MV-4-11 (cell line): Measurements from ENCODE around the gene DNM2.

Experiments used
- DNase-seq: peaks from one replicate; lab custom pipeline; 2025; lab: John Stamatoyannopoulos, UW

DNM2 gene

DNA sequence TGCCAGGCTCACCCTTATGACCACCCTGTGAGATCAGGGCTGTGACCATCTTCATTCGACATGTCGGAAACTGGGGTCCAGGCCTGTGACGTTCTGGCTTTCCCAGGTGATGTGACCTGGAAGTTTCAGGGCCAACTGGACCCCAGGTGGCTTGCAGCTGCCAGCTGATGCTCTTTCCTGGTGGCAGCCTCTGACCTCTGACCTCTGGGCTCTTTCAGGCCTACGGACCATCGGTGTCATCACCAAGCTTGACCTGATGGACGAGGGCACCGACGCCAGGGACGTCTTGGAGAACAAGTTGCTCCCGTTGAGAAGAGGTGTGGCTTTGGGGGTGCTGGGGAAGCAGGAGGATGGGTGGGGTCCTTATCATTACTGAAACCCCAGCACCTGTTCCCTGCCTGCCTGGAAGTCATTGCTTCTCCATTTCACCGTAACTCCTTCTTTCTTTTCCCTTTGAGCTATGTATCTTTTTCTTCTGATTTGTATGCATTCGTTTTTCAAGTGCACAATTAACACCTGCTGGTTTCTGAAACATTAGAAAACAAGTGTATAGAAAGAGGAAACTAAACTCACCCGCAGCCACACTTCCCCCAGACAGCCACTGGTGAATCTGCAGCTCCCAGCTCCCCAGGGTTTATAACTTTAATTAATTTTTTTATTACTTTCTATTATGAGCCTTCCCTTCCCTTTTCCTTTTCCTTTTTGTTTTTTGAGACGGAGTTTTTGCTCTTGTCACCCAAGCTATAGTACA is 59.2 kb downstream of the DNM2 start:
- DNase-seq = peak; percentile 76

DNA sequence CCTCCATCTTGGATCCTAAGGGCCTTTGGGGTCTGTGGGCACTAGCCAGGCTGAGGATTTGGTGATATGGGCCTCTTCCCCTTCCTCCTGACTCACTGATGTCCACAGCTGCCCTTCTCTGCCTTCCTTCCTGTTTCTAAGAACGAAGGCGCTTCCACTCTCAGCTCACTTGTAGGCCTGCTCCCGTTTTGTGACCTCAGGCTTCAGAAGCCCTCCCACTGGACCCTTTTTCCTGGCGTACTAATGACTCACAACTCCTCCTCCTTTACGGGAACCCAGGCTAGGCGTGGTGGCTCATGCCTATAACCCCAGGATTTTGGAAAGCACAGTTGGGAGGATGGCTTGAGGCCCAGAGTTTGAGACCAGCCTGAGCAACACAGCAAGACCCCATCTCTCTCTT is 62.5 kb downstream of the DNM2 start:
- peak; percentile 98 for DNase-seq

- no peak for DNase-seq
Measured at GRCh38 chr19:10782795-10783194, 64.9 kb downstream of the DNM2 start.

GRCh38 chr19:10784257-10784656 is 66.4 kb downstream of the DNM2 start:
- peak; percentile 94 for DNase-seq

DNA sequence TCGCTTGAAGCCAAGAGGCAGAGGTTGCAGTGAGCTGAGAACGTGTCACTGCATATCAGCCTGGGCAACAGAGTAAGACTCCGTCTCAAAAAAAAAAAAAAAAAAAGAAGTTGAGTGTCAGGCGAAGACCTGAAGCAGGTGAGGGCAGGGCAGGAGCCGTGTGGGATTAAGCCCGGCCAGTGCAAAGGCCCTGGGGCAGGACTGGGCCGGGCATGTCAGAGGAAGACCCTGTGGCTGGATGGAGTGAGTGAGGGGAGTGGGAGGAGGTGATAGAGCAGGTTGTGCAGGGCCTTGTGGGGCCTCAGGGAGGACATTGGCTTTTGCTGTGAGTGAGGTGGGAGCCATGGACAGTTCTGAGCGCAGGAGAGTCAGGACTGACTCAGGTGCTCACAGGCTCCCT is 70.3 kb downstream of the DNM2 start:
- DNase-seq = no peak

DNA sequence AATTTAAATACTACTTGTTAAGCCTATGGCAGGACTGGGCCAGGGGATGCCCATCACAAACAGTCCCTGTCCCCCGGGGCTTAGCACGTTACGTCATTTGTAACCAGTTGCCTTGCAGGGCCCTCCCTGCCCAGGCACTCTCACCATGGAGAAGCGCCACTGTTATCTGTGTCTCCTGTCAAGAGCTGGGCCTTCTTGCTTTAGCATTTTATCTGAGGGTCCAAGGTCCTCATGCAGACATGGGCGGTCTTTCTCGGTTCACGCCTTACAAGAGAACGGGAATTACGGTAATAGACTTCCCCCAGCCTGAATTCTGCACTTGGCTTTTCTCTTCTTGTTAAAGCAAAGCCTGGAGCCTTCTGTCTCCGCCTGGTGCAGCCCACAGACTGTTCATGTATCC is 72.0 kb downstream of the DNM2 start:
- no peak for DNase-seq

- DNase-seq = no peak
Measured at GRCh38 chr19:10796653-10797052, 78.8 kb downstream of the DNM2 start.

DNA sequence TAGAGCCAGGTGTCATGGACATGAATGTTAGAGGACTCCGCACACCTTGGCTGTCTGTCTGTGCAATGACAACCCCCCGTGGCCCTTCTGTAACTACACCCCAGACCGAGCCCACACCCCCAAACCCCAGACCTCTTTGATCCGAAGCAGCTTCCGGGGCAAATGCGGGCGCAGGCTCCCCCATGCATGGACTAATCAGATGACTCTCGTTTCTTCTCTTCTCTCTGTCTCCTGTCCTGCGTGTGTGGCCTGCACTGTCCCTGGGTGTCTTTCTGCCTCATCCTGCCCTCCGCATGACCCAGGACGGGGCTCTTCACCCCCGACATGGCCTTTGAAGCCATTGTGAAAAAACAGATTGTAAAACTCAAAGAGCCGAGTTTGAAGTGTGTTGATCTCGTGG is 79.2 kb downstream of the DNM2 start:
- no peak for DNase-seq

DNA sequence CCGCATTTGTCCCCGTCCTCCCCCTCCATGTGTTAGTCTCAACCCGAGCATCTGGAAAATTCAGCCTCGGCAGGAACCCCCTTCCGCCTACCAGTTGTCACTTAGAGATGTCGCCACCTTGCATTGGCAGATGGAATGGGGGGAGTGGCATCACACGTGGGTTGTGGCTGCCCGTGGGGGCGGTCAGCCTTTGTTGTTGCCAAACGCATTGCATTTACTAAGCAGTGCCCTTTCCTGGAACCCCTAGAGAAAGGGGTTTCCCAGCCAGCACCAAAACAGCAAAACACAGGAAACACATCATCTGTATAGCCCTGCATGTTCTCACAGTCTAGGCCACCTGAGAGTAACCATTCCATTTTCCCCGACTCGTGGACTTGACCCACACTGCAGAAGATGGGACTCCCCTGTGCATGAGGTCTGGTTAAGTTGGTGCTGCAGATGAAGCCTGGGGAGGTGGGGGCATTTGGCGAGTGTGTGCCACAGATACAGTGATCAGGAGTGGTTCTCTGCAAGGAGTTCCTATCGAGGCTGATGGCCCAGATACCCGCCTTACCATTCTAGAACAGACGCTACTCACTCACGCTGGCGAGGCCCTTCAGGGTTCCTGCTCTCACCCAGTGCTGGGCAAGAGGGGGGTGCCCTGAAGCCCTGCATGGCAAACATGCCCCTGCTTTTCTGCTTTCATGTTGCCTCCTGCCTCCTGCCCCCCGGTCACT is 79.8 kb downstream of the DNM2 start:
- peak; percentile 13 for DNase-seq

GRCh38 chr19:10800488-10800887 is 82.6 kb downstream of the DNM2 start:
- DNase-seq = no peak

DNA sequence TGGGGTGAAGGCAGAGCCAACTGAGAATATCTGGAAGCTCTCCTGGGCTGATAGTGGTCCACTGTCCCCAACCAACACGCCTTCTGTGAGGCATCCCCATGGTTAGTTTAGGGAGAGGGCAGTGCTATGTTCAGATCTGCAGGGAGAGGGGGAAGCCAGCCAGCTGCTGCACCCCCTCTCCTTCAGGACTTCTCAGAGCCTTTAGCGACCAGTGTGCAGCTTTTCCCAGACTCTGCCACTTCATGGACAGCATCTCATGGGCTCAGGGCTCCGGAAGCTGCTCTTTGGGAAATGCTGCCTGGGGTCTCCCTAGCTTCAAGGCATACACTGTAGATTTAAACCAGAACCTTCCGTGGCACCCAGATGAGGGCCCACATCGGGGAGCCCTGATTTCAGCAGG is 84.6 kb downstream of the DNM2 start:
- no peak for DNase-seq

- no peak for DNase-seq
Measured at GRCh38 chr19:10803252-10803651, 85.4 kb downstream of the DNM2 start.

DNA sequence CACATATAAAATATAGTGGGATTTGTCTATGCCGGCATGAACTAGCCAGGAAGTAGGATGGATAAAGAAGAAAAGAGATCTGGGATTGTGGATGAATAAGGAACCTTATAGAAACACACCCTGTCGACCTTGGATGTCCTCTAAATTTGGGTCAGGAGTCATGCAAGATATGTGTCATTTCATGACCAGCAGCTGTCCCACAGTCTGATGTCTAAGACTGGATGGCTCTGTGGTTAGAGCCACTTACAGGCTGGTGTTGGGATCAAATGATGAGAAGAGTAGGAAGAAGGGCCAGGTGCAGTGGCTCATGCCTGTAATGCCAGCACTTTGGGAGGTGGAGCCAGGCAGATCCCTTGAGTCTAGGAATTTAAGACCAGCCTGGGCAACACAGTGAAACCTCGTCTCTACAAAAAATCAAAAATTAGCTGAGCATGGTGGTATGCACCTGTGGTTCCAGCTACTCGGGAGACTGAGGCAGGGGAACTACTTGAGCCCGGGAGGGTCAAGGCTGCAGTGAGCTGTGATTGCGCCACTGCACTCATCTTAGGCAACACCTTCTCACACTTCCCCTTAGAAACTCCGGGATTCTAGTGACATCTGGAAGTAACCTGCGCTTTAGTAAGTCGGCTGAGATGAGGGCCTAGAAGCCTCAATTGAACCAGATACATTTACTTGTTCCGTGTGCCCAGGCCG is 87.3 kb downstream of the DNM2 start:
- DNase-seq = peak; percentile 89

DNA sequence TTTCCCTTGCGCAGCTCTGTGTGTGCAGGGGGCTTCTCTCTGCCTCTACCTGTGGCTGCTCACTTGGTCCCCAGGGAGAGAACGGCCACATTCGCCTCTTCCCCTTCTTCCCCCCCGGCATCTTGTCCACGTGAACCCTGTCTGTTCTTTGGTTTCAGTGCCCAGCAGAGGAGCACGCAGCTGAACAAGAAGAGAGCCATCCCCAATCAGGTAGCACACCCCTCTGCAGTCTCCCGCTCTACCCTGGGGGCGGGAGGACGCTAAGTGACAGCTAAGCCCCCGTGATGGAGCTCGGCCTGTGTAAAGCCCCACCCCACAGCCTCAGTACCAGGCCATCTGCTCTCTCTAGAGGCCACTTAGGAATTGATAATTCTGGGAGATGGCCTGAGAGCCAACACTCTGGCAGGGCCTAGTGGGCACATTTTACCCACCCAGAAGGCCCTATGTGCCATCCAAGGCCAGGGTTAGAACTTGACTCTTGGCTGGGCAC is 87.9 kb downstream of the DNM2 start:
- no peak for DNase-seq

DNA sequence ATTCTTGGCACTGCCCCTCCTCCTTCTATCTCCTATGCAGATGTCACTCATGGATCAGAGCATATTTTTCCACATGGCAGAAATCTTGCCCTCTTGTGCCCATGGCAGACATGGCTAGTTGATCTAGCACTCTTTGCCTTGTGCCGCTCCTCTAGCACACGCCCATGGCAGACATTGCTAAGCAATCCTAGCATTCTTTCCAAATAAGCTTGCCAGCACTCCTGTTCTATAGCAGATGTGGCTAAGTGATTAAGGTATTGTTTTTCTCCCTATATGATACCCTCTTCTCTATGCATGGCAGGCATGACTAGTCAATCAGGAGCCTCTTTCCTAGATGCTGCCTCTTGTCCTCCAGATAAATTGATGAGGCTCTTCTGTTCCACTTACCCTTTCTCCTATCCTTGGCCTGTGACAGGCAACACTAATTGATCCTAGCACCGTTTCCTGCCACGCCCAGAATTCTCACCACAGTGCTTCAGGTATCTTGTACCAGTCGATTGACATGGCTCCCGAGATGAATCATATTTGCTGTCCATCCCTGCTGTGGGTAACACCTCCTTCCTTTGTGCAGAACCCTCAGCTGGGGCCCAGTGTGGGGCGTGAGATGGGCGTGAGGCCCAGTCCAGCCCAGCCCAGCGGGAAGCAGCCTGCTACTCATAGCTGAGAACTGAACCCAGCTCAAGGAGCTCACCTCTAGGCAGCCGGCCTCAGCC is 91.2 kb downstream of the DNM2 start:
- peak; percentile 50 for DNase-seq

- DNase-seq = peak; percentile 73
Measured at GRCh38 chr19:10809651-10810285, 91.9 kb downstream of the DNM2 start.

GRCh38 chr19:10811391-10812111 is 93.7 kb downstream of the DNM2 start:
- DNase-seq = no peak

GRCh38 chr19:10812196-10812595 is 94.3 kb downstream of the DNM2 start:
- no peak for DNase-seq

DNA sequence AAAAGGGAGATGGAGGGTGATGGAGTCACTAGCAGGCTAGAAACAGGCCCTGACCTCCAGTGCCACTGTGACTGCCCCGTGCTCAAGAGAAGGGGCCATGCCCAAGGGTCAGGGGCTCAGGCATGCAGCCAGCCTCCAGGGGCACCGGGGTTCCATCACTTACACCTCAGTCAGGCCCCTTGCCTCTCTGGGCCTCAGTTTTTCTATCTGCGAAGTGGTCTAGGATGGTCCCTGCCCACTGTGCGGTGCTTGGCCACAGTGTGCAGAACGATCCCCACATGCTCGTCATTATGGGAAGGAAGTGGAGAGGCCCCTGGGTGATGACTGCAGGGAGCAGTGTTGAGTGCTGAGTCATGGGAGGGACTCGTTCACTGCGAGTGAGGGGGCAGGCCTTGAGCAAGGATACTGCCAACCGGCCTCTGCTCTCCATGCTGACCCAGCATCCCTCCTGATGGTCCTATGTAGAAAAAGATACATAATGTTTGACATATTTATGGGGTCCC is 95.1 kb downstream of the DNM2 start:
- DNase-seq = peak; percentile 92

DNA sequence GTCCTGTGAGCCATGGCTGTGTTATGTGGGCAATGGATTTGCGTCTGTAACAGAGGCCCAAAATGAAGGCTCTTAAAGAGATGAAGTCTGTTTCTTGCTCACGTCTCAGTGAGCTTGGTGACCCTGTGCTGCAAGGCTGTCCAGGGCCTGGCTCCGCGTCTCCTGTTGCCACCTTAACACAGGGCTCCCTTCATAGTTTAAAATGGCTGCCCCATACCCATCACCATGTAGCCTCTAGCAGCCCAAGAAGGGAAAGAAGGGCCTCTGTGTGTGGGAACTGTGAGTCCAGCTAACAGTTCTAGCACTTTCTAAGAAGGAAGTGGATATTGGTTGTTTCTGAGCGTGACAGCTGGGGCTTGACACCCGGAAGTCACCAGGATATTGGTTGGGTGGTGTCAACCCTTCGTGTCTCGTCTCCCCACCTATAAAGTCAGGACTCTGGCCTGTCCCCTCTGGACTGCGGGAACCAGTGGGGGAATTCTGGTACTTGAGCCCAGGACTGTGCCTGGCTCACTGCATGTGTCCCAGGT is 97.2 kb downstream of the DNM2 start:
- DNase-seq = peak; percentile 43
